A204.1 (cell line): ENCODE data around the gene PRSS50.

Source experiments
- FAIRE-seq: peaks from 2 replicates; lab custom pipeline; 2012; peaks lifted over from hg19 to GRCh38; lab: Jason Lieb, UNC

PRSS50 gene

GRCh38 chr3:46690798-46691197 lies 26.9 kb downstream of the PRSS50 start:
- no peak for FAIRE-seq

GRCh38 chr3:46685446-46685845 lies 32.2 kb downstream of the PRSS50 start:
- FAIRE-seq, result no peak

- FAIRE-seq, result no peak
Observed at GRCh38 chr3:46684891-46685290, 32.8 kb downstream of the PRSS50 start.

GRCh38 chr3:46682974-46683373 lies 34.7 kb downstream of the PRSS50 start:
- no peak for FAIRE-seq

GRCh38 chr3:46681856-46682540 lies 35.7 kb downstream of the PRSS50 start:
- FAIRE-seq, result no peak

GRCh38 chr3:46681387-46681786 lies 36.3 kb downstream of the PRSS50 start:
- no peak for FAIRE-seq

GRCh38 chr3:46680298-46680826 lies 37.3 kb downstream of the PRSS50 start:
- FAIRE-seq, result no peak

DNA sequence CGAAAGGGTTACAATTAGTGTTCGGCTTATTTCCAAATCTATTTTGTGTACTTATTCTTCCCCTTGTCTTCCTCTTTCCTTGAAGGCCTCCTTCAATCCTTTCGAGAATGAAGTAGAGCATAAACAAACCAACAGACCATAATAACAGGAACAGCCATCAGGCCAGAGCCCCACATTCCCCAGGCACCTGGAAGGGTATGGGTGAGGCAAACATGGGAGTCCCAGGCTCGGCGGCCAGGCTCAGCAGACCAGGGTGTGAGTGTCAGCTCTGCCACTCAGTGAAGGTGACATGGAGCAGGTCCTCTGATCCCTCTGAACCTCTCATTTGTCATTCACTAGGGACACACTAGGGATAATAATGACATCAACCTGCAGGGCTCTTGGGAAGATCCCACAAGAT lies 38.0 kb downstream of the PRSS50 start:
- FAIRE-seq, result no peak

GRCh38 chr3:46678280-46678679 lies 39.4 kb downstream of the PRSS50 start:
- no peak for FAIRE-seq

GRCh38 chr3:46677411-46677726 lies 40.3 kb downstream of the PRSS50 start:
- no peak for FAIRE-seq

- no peak for FAIRE-seq
Observed at GRCh38 chr3:46676601-46677410, 40.9 kb downstream of the PRSS50 start.

- no peak for FAIRE-seq
Observed at GRCh38 chr3:46675843-46676567, 41.7 kb downstream of the PRSS50 start.

DNA sequence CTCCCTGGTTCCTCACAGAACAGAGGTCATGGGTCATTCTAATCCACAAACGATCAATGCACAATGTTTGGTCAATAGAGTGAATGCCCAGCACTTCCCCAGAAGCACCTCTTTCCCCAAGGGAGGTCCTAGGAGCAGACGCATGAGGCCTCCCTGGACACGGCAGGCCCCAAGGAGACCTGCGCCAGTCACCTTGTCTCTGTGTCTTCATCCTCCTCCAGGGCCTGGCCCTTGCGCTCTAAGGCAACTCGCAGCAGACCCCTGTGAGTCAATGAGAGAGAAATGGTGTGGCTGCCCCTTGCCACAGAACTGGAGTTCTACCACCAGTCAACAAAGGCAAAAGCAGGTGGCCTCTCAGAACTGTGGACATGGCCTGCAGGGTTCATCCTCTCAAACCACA lies 42.2 kb downstream of the PRSS50 start:
- no peak for FAIRE-seq

DNA sequence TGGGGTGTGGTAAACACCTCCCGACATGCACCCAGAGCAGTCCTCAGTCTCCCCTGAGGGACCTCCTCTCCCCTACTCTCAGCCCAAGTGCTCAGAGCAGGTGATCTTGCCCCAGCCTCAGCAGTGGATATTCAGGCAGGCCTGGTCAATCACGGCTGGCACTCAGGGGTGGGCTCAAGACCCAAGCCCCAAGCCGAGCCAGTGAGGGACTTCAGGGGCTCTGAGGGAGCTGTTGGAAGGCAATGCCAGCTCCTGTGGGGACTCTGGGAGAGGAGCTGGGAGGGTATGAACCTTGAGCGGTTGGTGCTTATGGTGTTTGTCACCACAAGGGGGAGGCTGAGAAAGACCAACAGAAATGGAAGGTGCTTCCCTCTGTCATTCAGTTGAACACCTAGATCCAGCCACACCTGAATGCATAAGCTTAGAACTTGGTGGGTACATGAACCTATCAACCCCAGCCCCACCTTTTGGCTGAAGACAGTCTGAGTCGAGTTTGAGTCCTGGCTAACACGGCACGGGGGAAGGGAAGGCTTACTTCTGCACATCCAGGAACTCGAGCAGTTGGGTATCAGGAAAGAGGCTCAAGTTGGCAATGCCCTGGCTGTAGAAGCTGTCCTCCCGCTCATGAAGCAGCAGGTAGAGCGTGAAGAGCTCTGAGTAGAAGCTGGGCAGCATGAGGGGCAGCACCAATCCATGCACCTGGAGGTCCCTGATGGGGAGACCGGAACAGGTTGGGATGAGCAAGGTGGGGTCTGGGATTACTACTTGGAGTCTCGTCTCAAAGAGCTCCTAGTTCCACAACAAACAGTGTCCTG lies 43.4 kb downstream of the PRSS50 start:
- no peak for FAIRE-seq

DNA sequence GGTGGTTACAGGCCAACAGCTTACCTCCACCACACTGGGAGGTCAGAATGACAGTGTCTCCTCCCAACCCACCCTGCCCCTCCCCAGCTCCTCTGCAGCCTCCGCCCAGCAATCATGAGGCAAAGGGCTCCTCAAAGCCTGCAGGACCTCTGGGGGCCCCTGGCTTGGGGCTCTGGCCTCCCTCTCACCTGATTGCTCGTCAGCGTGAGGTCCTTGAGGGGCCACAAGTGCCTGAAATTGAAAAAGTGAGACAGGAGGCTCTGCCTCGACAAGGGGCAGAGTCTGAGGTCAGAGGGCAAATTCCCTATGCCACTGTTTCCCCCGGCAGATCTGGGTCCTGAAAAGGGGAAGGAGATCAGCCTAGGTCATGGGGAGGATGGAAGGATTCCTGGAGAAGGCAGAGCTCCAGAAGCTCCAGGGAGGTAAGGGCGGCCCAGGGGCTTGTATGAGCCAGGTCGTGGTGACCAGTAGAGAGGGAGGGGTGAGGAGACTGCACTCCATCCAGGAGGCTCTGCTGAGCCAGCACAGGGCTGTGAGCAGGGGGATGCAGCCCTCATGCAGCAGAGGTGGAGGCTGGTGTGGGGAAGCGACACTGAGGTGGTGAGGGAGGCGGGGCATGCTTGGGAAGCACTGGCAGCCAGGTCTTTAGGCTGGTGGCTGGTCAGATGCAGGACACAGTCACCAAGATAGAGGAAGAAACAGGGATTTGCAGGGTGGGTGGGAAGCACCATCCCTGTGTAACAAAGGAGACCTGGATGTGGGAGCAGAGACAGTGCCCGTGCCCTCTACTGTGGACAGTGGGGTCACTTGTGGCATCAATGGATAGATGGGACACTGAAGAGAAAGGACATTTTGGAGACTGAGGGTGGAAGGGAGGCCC lies 44.3 kb downstream of the PRSS50 start:
- FAIRE-seq, result no peak

- no peak for FAIRE-seq
Observed at GRCh38 chr3:46672349-46672695, 45.3 kb downstream of the PRSS50 start.

DNA sequence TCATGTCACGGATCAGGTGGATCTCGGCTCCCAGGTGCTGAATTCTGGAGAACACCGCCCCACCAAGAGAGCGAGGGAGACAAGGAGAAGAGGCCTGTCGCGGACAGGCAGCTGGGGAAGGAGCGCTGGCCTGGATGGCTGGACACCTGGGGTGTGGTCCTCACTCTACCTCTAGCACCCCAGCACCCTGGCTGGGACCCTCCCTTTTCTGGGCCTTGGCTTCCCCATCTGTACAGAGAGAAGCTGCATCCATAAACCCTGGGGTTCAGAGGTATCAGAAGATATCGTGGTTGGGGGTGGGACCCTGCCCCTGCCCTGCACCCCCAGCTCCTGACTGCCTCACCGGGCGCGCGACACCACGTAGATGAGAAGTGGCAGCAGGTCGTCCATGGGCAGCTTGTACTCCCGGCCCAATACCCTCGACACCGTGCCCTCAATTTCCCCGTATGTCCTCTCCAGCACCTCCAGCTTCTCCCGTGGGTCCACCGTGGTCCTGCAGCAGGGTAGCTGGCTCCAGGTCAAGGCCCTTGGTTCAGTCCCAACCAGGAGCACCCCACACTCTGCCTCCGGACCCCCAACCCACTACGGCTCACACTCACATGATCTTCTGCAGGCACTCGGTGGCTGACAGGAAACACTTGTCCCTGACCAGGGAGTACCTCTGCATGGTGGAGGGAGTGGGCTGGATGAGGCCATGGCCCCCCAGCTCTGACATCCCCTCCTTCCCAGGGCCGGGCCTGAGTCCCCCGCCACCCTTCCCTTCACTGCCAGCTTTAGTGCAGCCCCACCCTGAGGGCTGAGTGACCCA lies 45.9 kb downstream of the PRSS50 start:
- FAIRE-seq, result no peak

DNA sequence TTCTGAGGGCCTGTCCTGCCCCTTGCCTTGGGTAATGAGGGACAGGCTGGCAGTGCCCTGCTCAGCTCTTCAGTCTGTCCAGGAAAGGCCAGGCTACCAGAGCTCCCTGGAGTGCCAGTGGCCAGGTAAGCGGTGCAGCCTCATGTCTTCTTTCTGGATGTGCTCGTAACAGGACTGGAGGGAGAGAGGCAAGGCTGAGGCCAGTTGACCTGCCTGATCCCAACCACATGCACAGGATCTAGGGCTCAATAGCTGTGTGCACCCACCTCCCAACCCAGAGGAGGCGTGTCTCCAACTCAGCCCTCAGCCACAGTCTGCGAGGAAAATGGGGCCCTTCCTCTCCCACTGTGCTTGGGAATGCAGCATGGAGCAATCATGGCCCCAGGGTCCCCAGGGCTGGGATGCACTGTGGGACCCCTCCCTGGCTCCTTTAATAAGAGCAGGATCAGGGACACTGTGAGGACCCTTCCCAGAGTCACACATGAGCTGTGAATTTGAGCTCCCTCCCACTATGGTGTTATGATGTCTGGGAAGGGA lies 46.7 kb downstream of the PRSS50 start:
- FAIRE-seq, result no peak

- no peak for FAIRE-seq
Observed at GRCh38 chr3:46670000-46670890, 47.4 kb downstream of the PRSS50 start.
